ENCODE measurements around the gene NALF2.

NALF2 gene

DNA sequence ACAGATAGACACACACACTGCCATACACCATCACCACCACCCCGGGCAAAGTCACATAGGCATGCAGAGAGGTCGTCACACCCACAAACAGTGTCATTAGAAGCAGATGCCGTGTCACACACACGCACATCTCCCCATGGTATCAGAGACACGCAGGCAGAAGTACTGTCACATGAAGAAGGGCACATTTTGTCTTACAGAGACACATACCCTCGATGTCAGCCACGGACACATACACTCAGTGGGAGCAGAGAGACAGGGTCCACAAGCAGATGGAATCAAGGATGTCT, 3.3 kb downstream of the NALF2 start:
- TF ChIP-seq, protein P1, sequence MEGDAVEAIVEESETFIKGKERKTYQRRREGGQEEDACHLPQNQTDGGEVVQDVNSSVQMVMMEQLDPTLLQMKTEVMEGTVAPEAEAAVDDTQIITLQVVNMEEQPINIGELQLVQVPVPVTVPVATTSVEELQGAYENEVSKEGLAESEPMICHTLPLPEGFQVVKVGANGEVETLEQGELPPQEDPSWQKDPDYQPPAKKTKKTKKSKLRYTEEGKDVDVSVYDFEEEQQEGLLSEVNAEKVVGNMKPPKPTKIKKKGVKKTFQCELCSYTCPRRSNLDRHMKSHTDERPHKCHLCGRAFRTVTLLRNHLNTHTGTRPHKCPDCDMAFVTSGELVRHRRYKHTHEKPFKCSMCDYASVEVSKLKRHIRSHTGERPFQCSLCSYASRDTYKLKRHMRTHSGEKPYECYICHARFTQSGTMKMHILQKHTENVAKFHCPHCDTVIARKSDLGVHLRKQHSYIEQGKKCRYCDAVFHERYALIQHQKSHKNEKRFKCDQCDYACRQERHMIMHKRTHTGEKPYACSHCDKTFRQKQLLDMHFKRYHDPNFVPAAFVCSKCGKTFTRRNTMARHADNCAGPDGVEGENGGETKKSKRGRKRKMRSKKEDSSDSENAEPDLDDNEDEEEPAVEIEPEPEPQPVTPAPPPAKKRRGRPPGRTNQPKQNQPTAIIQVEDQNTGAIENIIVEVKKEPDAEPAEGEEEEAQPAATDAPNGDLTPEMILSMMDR (IDR thresholded peaks at IDR 0.05) = no peak
- no peak for DNase-seq (ENCODE audit: low spot score)
- Histone ChIP-seq H3K27ac (no peak overlapping the region), H3K4me3 (no peak overlapping the region)

DNA sequence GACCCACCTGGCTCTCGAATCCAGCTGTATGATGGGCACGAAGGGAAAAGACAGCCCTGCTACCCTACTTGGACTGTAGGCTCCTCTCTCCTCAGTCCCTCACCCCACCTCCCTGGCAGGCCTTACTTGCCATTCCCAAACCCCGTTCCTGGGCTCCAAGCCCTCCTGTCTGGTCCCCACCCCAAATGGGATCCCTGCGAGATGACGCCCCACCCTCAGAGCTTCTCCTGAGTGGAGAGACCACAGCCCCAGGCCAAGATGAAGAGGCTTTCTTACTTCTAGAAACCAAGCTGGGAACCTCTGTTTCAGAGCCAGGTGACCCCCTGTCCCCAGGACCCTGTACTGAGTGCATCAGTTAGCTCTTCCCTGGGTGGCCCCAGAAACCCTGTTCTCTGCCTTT, 4.5 kb downstream of the NALF2 start:
- Histone ChIP-seq H3K4me3 (no peak overlapping the region), H3K27ac (no peak overlapping the region)
- TF ChIP-seq, protein P1 (IDR thresholded peaks at IDR 0.05) = no peak
- no peak for DNase-seq (ENCODE audit: low spot score)

DNA sequence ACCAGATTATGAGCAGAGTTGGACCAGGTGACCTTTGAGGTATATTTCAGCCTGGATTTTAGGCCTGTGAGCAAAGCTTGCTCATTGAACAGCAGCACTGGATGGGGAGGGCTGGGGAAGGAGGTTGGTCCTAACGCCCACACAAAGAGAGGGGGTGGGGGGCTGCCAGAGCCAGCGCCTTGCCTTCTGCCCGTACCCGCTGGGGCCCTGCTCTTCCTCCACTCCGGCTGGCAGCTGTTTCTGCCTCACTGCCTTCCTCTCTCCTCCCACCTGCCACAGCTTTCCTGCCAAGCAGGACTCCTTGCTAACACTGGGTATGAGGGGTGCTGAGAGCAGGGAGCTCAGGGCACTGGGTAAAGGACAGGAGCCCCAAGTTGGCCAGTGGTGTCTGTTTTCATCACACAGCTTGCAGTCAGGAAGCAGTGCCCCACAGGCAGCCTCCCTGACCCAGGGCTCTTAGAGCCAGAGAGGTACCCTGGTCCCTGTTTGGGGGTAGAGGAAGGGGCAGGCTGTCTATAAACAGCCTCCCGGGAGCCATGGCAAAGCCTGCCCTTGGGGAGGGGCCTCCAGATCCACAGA, 6.1 kb downstream of the NALF2 start:
- TF ChIP-seq, protein P1 (IDR thresholded peaks at IDR 0.05) = no peak
- H3K27ac ChIP-seq = no peak overlapping the region
- DNase-seq (ENCODE audit: low spot score) = no peak
- H3K4me3 ChIP-seq = no peak overlapping the region

DNA sequence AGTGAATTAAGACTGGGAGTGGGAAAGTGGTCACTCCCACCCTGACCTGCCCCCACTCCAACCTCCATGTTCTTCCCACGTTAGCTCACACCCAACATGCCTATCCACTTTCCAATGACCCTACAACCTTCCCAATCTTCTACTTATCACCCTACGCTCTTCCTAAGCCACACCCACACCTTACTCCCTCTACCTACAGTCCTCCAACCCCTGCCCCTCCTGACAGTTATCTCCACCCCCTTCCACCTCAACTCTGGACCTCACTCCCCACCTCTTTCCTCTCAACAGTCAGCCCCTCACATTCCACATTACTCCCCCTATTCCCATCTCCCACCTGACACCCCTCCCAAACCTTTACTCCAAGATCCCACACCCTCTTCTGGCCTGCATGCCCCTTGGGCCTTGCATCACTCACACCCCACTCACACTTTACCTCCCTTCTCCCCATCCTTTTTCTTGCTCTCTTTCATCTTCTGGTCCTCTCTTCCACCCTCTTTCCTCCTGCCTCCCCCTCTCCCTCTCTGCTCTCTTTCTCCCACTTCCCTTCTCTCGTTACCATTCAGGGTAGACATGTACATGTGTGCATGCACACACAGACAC, 6.9 kb downstream of the NALF2 start:
- no peak overlapping the region for H3K4me3 ChIP-seq
- H3K27ac ChIP-seq = no peak overlapping the region
- no peak for DNase-seq (ENCODE audit: low spot score)
- TF ChIP-seq, protein P1 (IDR thresholded peaks at IDR 0.05) = no peak

DNA sequence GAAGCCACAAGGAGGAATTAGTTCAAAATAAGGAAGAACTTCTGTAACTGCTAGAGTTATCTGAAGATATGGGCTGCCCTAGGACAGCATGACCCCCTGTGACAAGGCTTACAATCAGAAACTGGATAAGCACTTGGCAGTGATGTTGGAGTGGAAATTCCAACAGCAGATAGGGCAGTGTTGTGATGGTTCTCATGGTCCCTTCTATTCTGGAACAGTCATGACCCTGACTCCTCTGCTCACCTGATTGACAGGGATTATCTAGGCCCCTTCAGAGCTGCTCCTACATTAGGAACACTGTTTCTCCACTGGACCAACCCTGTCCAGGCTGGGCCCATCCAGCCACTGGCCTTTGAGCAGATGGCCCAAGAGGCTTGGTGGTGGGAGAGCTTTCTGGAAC, 17.9 kb downstream of the NALF2 start:
- no peak for DNase-seq (ENCODE audit: low spot score)
- Histone ChIP-seq H3K27ac (no peak overlapping the region), H3K4me3 (no peak overlapping the region)
- TF ChIP-seq, protein P1 (IDR thresholded peaks at IDR 0.05) = no peak

DNA sequence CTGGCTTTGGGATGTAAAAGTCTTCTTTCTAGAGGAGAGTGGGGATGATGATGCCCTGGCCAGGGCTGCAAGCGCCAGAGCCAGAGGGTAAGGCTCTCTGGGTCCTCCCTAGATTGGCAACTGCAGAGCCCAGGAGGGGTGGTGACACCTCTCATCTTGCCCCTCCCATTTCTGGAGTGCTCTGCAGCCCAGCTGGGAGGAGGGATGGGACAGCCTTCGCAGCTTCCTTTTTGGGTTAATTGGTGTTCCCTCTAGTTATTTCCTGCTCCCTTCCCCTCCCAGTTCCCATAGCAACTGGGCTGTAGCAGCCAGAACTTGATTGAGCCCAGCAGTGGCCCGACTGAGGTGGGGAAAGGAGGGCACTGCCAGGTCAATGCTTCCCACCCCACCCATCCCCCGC, 19.2 kb downstream of the NALF2 start:
- TF ChIP-seq, protein P1 (IDR thresholded peaks at IDR 0.05) = no peak
- H3K27ac ChIP-seq = no peak overlapping the region
- DNase-seq (ENCODE audit: low spot score) = no peak
- no peak overlapping the region for H3K4me3 ChIP-seq

DNA sequence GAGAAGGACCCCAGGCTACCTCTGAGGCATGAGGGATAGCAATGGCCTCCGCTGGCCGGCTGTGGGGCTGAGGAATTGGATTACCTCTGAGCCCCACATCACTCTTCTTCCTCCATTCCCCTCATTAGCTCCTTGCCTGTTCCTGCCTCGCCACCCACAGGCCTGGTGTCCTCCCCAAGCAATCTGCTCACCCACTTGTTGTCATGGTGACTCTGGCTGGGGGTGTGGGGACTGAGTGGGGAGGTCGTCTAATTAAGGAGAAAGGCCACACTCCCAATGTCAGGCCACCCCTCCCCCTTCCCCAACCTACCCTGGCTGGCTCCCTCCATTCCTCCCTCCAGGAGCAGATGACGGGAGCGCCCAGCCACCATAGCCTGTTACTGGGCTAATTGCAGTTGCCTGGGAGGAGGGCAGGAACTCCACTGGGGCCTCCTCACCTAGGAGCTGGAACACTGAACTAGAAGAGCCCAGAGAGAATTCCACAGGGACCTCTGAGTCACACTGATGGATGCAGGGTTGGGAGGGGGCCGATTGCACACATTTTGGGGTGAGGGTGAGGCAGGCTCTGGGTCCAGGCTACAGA, 20.7 kb downstream of the NALF2 start:
- Histone ChIP-seq H3K4me3 (no peak overlapping the region), H3K27ac (no peak overlapping the region)
- peak; percentile 38 for DNase-seq (ENCODE audit: low spot score)
- TF ChIP-seq, protein P1 (IDR thresholded peaks at IDR 0.05) = no peak

Measured in coronary artery (tissue), 2 donors.